ENCODE data around the gene CABP2. TPM values are rescaled to one million over a fixed set of nuclear protein-coding genes. Genes with fewer than 3 reads are reported as not detected.
A peak's percentile ranks its signal among the peaks of the same experiment; 100 is the strongest.
"Not testable (repeated sequence)": the region's sequence is repeated elsewhere in the genome, so short reads cannot be mapped to it uniquely, and the experiment has no call there.

The CABP2 gene
- total RNA-seq, 1 donor from 2014 or later: not detected

- no peak for DNase-seq (ENCODE audit: low spot score in 2 of 2, unreplicated experiment in 2 of 2)
- Mint-ChIP-seq H3K4me3 (peak overlapping the region; percentile 82), H3K4me1 (peaks cover 31% of the 10 kb centered on the region), H3K36me3 (peaks cover 11% of the 10 kb centered on the region), H3K27me3 (ENCODE audit: low read depth) (no peaks in the 10 kb centered on the region), H3K9me3 (no peaks in the 10 kb centered on the region), H3K27ac (peak overlapping the region; percentile 47)
- TF ChIP-seq, protein P1, sequence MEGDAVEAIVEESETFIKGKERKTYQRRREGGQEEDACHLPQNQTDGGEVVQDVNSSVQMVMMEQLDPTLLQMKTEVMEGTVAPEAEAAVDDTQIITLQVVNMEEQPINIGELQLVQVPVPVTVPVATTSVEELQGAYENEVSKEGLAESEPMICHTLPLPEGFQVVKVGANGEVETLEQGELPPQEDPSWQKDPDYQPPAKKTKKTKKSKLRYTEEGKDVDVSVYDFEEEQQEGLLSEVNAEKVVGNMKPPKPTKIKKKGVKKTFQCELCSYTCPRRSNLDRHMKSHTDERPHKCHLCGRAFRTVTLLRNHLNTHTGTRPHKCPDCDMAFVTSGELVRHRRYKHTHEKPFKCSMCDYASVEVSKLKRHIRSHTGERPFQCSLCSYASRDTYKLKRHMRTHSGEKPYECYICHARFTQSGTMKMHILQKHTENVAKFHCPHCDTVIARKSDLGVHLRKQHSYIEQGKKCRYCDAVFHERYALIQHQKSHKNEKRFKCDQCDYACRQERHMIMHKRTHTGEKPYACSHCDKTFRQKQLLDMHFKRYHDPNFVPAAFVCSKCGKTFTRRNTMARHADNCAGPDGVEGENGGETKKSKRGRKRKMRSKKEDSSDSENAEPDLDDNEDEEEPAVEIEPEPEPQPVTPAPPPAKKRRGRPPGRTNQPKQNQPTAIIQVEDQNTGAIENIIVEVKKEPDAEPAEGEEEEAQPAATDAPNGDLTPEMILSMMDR (IDR thresholded peaks at IDR 0.05; ENCODE audit: unreplicated experiment): no peak
Measured at GRCh38 chr11:67483831-67484665, 39.2 kb downstream of the CABP2 start.

GRCh38 chr11:67482827-67483798, 40.1 kb downstream of the CABP2 start, which contains the start of gene AIP:
Gene AIP, plus strand, starts transcription at chr11:67483026. Its CDS starts 133 bp downstream, at chr11:67483159.
- TF ChIP-seq, protein P1 (IDR thresholded peaks at IDR 0.05; ENCODE audit: unreplicated experiment): peak; percentile 18

GRCh38 chr11:67482275-67482826, 40.9 kb downstream of the CABP2 start:
- H3K4me1 Mint-ChIP-seq: peaks cover 31% of the 10 kb centered on the region
- DNase-seq (ENCODE audit: low spot score in 2 of 2, unreplicated experiment in 2 of 2): no peak
- peak overlapping the region; percentile 92 for H3K27ac Mint-ChIP-seq
- peak overlapping the region; percentile 82 for H3K4me3 Mint-ChIP-seq
- peaks cover 4% of the 10 kb centered on the region for H3K36me3 Mint-ChIP-seq
- H3K9me3 Mint-ChIP-seq: no peaks in the 10 kb centered on the region
- TF ChIP-seq, protein P1 (IDR thresholded peaks at IDR 0.05; ENCODE audit: unreplicated experiment): no peak
- H3K27me3 Mint-ChIP-seq (ENCODE audit: low read depth): peaks cover under 1% of the 10 kb centered on the region

More at GRCh38 chr11:67482827-67483798, 40.1 kb downstream of the CABP2 start, which contains the start of gene AIP:
- Mint-ChIP-seq H3K4me1 (peaks cover 31% of the 10 kb centered on the region), H3K27ac (peak within 1 kb of the TSS; percentile 92), H3K9me3 (no peaks in the 10 kb centered on the region), H3K36me3 (peaks cover 11% of the 10 kb centered on the region), H3K27me3 (ENCODE audit: low read depth) (no peaks in the 10 kb centered on the region), H3K4me3 (peak within 1 kb of the TSS; percentile 82)
- peak; percentile 92 to 98 for DNase-seq (ENCODE audit: low spot score in 2 of 2, unreplicated experiment in 2 of 2)

DNA sequence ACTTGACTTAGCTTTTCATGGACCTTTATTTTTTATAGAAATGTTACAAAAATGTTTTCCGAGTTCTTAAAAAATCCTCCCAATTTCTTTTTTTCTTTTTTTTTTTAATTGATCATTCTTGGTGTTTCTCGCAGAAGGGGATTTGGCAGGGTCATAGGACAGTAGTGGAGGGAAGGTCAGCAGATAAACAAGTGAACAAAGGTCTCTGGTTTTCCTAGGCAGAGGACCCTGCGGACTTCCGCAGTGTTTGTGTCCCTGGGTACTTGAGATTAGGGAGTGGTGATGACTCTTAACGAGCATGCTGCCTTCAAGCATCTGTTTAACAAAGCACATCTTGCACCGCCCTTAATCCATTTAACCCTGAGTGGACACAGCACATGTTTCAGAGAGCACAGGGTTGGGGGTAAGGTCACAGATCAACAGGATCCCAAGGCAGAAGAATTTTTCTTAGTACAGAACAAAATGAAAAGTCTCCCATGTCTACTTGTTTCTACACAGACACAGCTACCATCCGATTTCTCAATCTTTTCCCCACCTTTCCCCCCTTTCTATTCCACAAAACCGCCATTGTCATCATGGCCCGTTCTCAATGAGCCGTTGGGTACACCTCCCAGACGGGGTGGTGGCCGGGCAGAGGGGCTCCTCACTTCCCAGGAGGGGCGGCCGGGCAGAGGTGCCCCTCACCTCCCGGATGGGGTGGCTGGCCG, 45.7 kb downstream of the CABP2 start:
- not testable (repeated sequence) for H3K27me3 Mint-ChIP-seq (ENCODE audit: low read depth); H3K27ac Mint-ChIP-seq; H3K9me3 Mint-ChIP-seq; H3K4me1 Mint-ChIP-seq; H3K4me3 Mint-ChIP-seq; H3K36me3 Mint-ChIP-seq; DNase-seq (ENCODE audit: low spot score in 2 of 2, unreplicated experiment in 2 of 2)

GRCh38 chr11:67476692-67477091, 46.6 kb downstream of the CABP2 start:
- not testable (repeated sequence) for H3K36me3 Mint-ChIP-seq; H3K27ac Mint-ChIP-seq; H3K4me3 Mint-ChIP-seq; H3K27me3 Mint-ChIP-seq (ENCODE audit: low read depth); H3K4me1 Mint-ChIP-seq; DNase-seq (ENCODE audit: low spot score in 2 of 2, unreplicated experiment in 2 of 2); H3K9me3 Mint-ChIP-seq

- H3K9me3 Mint-ChIP-seq: no peaks in the 10 kb centered on the region
- H3K4me3 Mint-ChIP-seq: no peak overlapping the region
- peaks cover 2% of the 10 kb centered on the region for H3K27me3 Mint-ChIP-seq (ENCODE audit: low read depth)
- TF ChIP-seq, protein P1 (IDR thresholded peaks at IDR 0.05; ENCODE audit: unreplicated experiment): no peak
- H3K27ac Mint-ChIP-seq: no peak overlapping the region
- H3K4me1 Mint-ChIP-seq: peaks cover 8% of the 10 kb centered on the region
- DNase-seq (ENCODE audit: low spot score in 2 of 2, unreplicated experiment in 2 of 2): no peak
- no peaks in the 10 kb centered on the region for H3K36me3 Mint-ChIP-seq
Measured at GRCh38 chr11:67472882-67473281, 50.4 kb downstream of the CABP2 start.
